MCF 10A (cell line): ENCODE results near the gene RPE65. TPM values are rescaled to one million over a fixed set of nuclear protein-coding genes. Genes with fewer than 3 reads are reported as not detected.
"Not testable (repeated sequence)": the region's sequence is repeated elsewhere in the genome, so short reads cannot be mapped to it uniquely, and the experiment has no call there.

ENCODE experiments used
- BruUV-seq: library from RNA; stranded (reverse); fragments of 400-500 nt; replicated peaks from 2 replicates; lab custom pipeline; 2021; lab: Mats Ljungman, UMichigan
- CTCF ChIA-PET: fragments of 300-600 bp; sonication (Branson Sonifier 250); formaldehyde crosslinking; extraction: SDS; loops from one replicate; lab custom pipeline; 2021; ENCODE audit warnings: antibody characterized with exemption, inconsistent platforms; lab: Yijun Ruan, JAX
- POLR2A ChIA-PET: fragments of 300-600, 350-650 bp; sonication (Branson Sonifier 250); formaldehyde crosslinking; extraction: SDS; loops from one replicate; lab custom pipeline; 2020; ENCODE audit warnings: antibody characterized with exemption, inconsistent platforms; lab: Yijun Ruan, JAX
- DNase-seq: peaks from one replicate; pipeline ENCODE4 v3.0.0-alpha.2; 2018; ENCODE audit not compliant: unreplicated experiment
- H3K27ac Mint-ChIP-seq: one replicate; pipeline ENCODE4 v1.8.0; 2022; ENCODE audit warnings: mild to moderate bottlenecking, low read depth, mixed read lengths; ENCODE audit not compliant: unreplicated experiment
- H3K27me3 Mint-ChIP-seq: one replicate; pipeline ENCODE4 v1.8.0; 2022; ENCODE audit warnings: mixed read lengths; ENCODE audit not compliant: insufficient read depth, unreplicated experiment
- H3K36me3 Mint-ChIP-seq: one replicate; pipeline ENCODE4 v1.8.0; 2022; ENCODE audit warnings: mild to moderate bottlenecking, moderate library complexity, mixed read lengths; ENCODE audit not compliant: insufficient read depth, unreplicated experiment
- H3K4me1 Mint-ChIP-seq: one replicate; pipeline ENCODE4 v1.8.0; 2022; ENCODE audit warnings: mixed read lengths; ENCODE audit not compliant: insufficient read depth, unreplicated experiment
- H3K4me3 Mint-ChIP-seq: one replicate; pipeline ENCODE4 v1.8.0; 2022; ENCODE audit warnings: mild to moderate bottlenecking, moderate library complexity, mixed read lengths; ENCODE audit not compliant: unreplicated experiment
- H3K9me3 Mint-ChIP-seq: one replicate; pipeline ENCODE4 v1.8.0; 2022; ENCODE audit warnings: mixed read lengths; ENCODE audit not compliant: unreplicated experiment
- intact Hi-C: fragments of 100-400 bp; cut with micrococcal nuclease; formaldehyde crosslinking; loops from 2 replicates; pipeline ENCODE4 v1.14.1; 2022
- total RNA-seq: library from RNA; stranded (reverse); gene quantifications from 2 replicates; pipeline ENCODE4 v1.2.3, GENCODE V29; 2022
- TF ChIP-seq, protein P1 (sequence below): fragments of 200-600 bp; IDR thresholded peaks from one replicate; pipeline ENCODE4 v1.8.0; 2022; ENCODE audit warnings: antibody characterized with exemption, mild to moderate bottlenecking; ENCODE audit not compliant: unreplicated experiment

The RPE65 gene
- total RNA-seq, 1 experiment from 2014 or later, result not detected

DNA sequence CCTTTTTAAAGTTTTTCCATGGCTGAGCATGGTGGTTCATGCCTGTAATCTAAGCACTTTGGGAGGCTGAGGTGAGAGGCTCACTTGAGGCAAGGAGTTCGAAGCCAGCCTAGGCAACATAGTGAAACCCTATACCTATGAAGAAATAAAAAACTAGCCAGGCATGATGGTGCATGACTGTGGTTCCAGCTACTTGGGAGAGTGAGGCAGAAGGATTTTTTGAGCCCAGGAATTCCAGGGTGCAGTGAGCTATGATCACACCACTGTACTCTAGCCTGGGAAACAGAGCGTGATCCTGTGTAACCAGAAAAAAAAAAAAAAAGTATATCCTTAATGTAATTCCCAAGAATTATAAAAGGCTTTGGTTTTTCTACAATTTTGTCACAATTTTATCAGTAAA, 29.7 kb upstream of the RPE65 start:
- no peaks in the 10 kb centered on the region for H3K4me1 Mint-ChIP-seq
- BruUV-seq, result no TSS peak
- H3K27me3 Mint-ChIP-seq, result no peaks in the 10 kb centered on the region
- DNase-seq, result no peak
- H3K36me3 Mint-ChIP-seq, result peaks cover 40% of the 10 kb centered on the region
- H3K4me3 Mint-ChIP-seq, result no peak overlapping the region
- no peaks in the 10 kb centered on the region for H3K9me3 Mint-ChIP-seq
- intact Hi-C loops, result no loop called here
- ChIA-PET CTCF (interaction anchor here (0.8 to 2.5 kb wide), 5 partner anchors 9 to 862 kb away, joined by 3 to 9 read pairs (median 3); no protein-coding TSS in a partner anchor), POLR2A (interaction anchor here (0.7 kb wide), 1 partner anchor 104 kb away, joined by 4 read pairs; no protein-coding TSS in a partner anchor)
- no peak overlapping the region for H3K27ac Mint-ChIP-seq
- TF ChIP-seq, protein P1, sequence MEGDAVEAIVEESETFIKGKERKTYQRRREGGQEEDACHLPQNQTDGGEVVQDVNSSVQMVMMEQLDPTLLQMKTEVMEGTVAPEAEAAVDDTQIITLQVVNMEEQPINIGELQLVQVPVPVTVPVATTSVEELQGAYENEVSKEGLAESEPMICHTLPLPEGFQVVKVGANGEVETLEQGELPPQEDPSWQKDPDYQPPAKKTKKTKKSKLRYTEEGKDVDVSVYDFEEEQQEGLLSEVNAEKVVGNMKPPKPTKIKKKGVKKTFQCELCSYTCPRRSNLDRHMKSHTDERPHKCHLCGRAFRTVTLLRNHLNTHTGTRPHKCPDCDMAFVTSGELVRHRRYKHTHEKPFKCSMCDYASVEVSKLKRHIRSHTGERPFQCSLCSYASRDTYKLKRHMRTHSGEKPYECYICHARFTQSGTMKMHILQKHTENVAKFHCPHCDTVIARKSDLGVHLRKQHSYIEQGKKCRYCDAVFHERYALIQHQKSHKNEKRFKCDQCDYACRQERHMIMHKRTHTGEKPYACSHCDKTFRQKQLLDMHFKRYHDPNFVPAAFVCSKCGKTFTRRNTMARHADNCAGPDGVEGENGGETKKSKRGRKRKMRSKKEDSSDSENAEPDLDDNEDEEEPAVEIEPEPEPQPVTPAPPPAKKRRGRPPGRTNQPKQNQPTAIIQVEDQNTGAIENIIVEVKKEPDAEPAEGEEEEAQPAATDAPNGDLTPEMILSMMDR, result no peak

DNA sequence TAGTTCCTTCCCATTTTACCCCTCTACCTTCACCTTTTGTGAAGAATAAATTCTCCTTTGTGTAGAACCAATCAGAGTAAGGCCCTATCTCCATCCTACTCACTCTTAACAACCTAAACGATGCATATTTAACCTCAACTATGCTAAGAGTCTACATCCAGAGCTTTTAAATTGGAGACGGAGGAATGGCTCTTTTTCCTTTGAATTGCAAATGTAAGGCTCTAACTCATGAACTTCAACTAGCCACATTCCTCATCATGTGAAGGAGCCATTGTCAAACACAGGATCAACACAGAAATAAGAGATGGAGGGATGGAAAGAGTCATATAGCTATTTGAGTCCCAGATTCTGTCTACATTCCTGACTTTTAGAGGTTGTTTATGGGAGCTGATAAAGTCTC, 28.9 kb upstream of the RPE65 start:
- no TSS peak for BruUV-seq
- Mint-ChIP-seq H3K36me3 (peaks cover 49% of the 10 kb centered on the region), H3K4me3 (no peak overlapping the region), H3K27me3 (no peaks in the 10 kb centered on the region), H3K4me1 (no peaks in the 10 kb centered on the region), H3K27ac (no peak overlapping the region), H3K9me3 (no peaks in the 10 kb centered on the region)
- no peak for DNase-seq
- intact Hi-C loops, result no loop called here
- ChIA-PET POLR2A (interaction anchor here (0.6 kb wide), 1 partner anchor 707 kb away, joined by 3 read pairs; no protein-coding TSS in a partner anchor), CTCF (interaction anchor here (0.9 to 2.5 kb wide), 5 partner anchors 8 to 66 kb away, joined by 3 to 9 read pairs (median 3); no protein-coding TSS in a partner anchor)
- TF ChIP-seq, protein P1, result no peak

DNA sequence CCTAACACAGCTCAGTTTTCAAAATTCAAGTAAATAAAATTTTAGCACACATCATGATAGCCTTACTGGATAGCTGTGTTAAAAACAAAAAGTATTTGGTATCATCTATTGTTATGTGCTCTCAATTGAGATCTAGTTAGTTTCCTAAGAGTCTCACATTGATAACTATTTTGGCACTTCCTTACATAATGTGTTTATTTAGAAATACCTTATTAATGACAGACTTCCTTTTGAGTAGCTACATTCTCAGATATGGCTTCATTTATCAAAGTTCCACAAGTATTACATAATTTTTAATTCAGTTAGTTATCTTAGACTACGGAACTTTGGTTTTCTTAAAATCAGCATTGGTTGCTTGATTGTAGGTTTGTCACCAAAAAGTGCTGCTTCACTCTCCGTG, 26.9 kb upstream of the RPE65 start:
- H3K9me3 Mint-ChIP-seq, POLR2A ChIA-PET, H3K27ac Mint-ChIP-seq, DNase-seq, H3K4me3 Mint-ChIP-seq, intact Hi-C loops, H3K27me3 Mint-ChIP-seq, H3K4me1 Mint-ChIP-seq, BruUV-seq: not testable (repeated sequence)
- CTCF ChIA-PET, result interaction anchor here (1.0 to 1.6 kb wide), 3 partner anchors 9 to 1262 kb away, joined by 3 read pairs; no protein-coding TSS in a partner anchor
- peaks cover 37% of the 10 kb centered on the region for H3K36me3 Mint-ChIP-seq

DNA sequence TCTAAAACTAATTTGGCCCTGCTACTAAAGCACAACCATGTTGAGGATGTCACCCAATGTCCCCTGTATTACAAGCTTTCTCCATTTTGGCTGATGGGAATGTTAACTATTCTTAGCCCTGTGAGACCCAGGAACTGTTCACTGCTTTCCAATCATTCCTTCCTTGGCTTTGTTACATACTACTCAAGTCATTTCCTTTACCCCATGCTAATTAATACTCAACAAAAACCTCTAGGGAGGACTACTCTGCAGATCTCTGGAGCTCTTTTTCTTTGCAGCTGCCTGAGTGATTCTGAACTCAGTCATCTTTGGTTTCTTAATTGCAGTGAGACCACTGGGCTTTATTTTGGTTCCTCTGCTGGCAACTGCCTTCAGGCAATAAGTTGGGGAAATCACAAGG, 23.3 kb upstream of the RPE65 start:
- H3K36me3 Mint-ChIP-seq, result peaks cover 24% of the 10 kb centered on the region
- TF ChIP-seq, protein P1, result no peak
- intact Hi-C loops, result no loop called here
- CTCF ChIA-PET, result interaction anchor here (0.6 to 5.8 kb wide), 5 partner anchors 10 to 1265 kb away, joined by 3 to 63 read pairs (median 3); no protein-coding TSS in a partner anchor
- no peak for DNase-seq
- POLR2A ChIA-PET, result interaction anchor here (0.7 kb wide), 1 partner anchor 355 kb away, joined by 3 read pairs; no protein-coding TSS in a partner anchor
- H3K27ac Mint-ChIP-seq, result no peak overlapping the region
- BruUV-seq, result no TSS peak
- no peaks in the 10 kb centered on the region for H3K4me1 Mint-ChIP-seq
- H3K9me3 Mint-ChIP-seq, result no peaks in the 10 kb centered on the region
- H3K4me3 Mint-ChIP-seq, result no peak overlapping the region
- no peaks in the 10 kb centered on the region for H3K27me3 Mint-ChIP-seq
